Stimulated activated CD4-positive, alpha-beta T cell treated with anti-CD3 and anti-CD28 coated beads, Interleukin-1b, Interleukin-23, amount 100 ng/mL, for 1 hour (primary cell): ENCODE data around the gene ATOX1.

Source experiments
- DNase-seq, 2 donors: peaks; one replicate each; pipeline ENCODE4 v3.0.0-alpha.2; 2020; ENCODE audit warnings: low read depth in 2 of 2

ATOX1 gene

DNA sequence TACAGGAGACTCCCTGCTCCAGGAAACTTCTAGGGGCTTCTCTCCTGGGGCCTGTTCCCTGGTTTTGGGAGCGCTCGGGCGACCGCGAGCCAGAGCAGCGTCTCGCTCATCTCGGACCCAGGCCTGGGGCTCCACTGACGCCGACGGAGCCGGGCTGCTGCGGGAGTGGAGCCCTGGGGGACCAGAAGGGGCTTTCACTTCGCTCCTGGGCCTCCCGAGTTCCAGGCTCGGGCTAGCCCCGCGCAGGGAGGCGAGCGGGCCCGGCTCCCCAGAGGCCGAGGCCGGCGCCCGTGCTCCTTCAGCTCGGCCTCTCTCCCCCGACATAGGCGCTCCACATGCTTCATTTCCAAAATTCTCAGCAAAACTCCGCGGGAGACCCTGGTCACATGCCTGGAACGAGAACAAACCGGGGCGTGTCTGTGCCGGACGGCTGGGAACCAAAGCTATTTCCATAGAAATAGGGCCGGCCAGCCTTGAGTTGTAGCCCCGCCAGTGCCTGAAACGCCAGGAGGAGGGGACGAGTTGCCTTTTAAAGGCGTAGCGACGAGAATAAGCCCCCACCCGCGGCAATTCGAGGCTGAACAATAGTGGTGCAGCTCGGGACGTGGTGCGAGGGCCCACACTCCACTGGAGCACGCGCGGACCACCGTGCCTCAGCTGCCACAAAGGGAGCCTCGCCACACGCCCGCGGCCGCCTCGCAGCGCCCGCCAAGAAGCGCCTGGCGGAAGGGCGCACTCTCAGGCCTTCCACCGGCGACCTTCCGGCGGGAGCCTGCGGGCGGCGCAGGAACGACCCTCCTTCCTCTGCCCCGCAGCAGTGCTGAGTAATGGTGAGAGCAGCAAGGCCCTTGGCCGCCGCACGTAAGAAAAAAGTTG, 12.2 kb upstream of the ATOX1 start:
- peak; percentile 0 to 22 for DNase-seq

DNA sequence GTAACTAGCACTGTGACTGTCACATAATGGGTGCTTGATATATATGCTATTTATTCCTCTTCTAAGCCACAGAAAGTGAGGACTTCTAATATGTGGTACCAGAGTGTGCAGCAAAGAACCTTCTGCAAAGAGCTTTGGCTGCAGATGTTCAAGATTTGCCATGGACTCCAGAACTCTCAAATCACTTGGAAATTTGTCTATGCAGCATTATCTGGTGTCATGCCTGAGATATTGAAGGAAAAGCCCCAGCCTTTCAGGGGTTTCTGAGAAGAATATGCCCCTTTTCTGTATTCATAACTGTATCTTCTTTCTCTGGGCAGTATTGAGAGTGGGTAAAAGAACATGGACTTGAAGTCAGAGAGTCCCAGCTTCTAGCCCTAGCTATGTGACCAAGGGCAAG, 8.5 kb upstream of the ATOX1 start:
- no peak for DNase-seq

DNA sequence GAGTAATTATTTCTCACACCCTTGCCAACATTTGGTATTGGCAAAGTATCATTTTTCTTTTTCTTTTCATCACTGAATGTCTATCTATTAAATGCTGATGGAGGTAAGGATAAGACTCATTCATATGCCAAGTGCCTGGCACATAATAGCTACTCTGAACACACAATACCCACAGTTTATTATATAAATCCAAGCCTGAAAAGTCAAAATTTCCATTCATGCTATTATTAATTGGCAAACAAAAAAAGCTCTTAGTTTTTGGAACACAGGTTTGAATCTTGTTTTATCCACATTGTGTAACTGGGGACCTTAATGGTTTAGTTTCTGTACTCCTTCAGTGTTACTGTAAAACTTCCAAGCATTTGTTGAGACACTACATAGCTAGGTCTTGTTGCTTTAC, 6.4 kb upstream of the ATOX1 start:
- DNase-seq = no peak

DNA sequence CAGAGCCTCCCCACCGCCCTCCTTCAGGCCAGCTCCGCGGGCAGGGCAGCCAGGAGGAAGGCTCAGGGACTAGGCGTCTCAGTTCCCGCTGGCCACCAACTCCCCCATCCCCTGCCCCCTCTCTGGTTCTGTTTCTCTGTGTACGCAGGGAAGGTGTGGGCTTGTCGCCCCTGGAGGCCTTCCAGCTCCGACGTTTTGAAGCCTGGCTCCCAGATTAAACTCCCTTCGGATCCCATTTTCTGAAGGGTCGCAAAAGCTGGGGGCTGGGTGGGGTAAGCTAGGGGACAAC, 346 bp downstream of the ATOX1 start:
- no peak for DNase-seq

DNA sequence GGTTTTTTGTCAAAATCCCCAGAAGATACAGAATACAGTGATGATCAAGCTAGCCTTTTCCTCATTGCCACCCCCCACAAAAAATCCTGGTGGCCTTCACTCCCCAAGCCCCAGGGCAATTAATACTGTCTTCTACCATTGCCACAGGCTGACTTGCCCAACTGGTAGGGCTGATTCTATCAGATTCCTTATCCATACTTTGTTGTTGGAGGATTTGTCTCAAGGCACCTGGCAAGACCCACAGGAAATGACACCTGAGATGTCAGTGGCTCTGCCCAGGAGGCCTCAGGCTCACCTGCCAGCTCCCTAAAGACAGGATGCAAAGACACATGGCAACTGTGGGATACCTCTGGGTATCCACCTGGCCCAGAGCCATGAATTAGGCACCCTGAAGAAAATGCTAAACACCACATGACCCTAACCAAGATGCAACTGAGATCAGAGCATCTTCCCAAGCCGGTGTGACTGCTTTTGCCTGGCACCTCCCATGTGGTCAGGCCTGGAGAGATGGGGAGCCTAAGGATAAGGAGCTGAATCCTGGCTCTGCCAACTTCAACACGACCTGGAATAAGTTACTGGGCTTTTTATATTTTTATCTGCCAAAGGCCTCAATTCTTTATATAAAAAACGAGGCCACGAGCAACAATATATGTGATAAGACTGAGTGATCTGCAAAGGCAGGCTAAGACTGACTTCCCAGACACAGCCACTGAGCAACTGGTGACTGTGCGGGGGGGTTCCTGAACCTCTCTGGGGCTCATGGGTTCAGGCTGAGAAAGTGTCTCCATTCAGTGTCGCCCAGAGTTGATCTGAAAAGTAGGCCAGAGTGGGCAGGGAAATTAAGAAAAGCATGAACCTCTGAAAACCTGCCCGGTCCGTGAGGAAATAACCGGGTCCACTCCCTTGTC, 944 bp downstream of the ATOX1 start:
- peak in 1 of 2 donors; percentile 18 for DNase-seq

DNA sequence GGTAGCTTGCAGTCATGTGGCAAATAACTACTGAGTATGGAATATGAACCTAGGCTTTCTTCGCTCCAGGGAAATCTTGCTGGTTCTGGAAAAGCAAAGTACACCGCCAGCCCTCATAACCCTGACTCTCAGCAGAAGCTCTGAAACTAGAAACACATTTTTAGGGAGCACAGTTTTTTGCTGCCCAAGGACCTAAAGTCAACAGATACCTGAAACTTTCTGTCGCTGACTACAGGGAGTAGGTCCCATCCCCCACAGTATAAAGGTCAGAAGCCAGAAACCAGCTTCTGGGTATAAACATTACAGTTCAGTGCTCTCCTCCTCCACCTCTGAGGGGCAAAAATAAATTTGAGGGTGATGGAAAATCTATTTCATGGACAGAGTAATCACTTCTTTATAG, 3.0 kb downstream of the ATOX1 start:
- DNase-seq = no peak

DNA sequence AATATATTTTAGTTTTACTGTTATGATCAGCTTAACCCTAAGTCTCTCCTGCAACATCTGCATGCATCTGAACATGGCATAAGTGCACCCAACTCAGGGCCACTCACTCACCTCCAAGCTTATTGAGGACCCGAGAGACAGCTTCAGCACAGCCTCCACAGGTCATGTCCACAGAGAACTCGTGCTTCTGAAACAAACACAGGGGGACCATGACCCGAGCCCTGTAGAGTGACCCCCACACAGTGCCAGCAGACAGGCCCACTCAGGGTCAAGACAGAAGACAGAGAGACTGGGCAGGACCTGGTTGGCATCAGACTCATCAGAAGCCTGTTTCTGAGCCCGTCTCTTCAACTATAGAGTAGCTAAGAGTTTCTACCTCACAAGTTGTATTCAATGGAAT, 6.8 kb downstream of the ATOX1 start:
- DNase-seq = no peak

DNA sequence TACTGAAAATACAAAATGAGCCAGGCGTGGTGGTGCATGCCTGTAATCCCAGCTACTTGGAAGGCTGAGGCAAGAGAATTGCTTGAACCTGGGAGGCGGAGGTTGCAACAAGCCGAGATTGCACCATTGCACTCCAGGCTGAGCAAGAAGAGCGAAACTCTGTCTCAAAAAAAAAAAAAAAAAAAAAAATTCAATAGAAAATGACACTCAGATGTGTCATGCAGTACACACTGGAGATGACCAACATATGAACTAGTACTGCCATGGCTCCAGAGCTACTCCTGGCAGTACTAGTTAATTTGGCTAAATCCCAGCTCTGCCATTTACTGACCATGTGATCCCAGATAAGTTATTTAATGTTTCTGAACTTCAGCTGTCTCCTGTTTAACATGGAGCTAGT, 7.3 kb downstream of the ATOX1 start:
- no peak for DNase-seq

DNA sequence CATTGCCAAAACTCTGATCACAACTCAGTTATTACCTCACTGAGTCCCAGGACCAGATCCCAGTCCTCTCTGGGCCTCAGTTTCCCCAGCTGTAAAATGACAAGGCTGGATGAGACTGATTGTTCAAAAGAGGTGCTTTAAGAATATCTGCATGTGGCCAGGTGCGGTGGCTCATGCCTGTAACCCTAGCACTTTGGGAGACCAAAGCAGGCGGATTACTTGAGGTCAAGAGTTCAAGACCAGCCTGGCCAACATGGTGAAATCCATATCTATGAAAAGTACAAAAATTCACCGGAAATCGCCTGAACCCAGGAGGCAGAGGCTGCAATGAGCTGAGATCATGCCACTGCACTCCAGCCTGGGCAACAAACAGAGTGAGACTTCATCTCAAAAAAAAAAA, 8.3 kb downstream of the ATOX1 start:
- no peak for DNase-seq

DNA sequence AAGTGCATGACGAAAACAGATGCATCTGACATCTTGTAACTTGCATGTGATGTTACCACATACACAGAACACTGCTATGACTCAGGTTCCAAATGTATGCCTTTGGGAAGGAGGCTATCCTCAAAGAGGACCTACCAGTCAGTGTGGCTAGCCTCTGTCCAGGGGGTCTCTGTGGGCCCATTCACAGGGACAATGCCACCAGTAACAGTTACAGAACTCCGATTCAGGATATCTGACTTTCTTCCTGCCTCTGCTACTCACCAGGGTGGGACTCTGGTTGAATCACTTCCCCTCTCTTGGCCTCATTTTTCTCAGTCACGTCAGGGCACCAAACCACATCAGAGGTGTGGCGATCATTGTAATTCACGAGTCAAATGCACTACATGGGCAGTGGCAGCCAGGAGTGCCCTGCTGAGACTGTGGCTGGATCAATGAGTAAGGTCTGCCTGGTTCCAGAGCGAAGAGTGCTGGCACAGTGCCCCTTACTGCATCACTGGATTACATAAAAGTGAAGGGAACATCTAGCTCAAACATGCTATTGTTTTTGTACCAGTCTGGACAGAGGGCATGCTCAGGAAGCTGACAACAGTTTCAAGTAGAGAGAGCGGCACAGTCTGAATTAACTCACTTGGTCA, 13.2 kb downstream of the ATOX1 start:
- no peak for DNase-seq

DNA sequence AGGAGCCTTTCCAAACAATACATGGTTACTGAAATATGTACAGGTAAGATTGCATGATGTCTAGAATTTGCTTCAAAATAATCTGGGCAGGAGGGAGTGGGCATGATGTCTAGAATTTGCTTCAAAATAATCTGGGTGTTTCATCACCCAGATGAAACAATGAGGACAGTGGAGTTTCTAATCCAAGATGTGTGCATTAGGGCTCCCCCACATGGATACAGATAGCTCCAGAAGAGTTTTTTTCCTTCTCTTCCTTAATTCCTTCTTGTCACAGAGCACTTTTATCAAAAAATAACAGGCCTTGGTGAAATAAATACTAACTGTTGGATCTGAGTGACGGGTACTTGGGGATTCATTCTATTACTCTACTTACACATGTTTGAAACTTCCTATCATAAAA, 14.9 kb downstream of the ATOX1 start:
- DNase-seq = no peak

DNA sequence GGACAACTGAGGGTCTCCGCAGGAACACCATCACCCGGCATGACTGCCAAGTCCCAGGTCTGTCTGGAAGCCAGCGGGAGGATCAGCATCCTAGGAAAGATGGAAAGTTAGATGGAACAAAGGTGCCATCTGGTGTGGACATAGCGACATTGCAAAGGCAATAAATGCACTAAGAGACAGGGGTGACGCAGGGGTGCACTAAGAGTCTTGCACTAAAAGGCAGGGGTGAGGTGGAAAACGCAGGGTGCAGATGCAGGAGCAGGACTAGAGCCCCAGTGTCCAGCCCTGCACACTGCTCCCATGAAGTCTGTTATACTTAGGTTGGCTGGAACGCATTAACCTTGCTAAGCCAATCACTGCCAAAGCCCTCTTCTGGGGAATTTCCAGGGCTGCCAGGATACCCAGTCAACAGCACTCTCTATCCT, 15.5 kb downstream of the ATOX1 start:
- DNase-seq = no peak

DNA sequence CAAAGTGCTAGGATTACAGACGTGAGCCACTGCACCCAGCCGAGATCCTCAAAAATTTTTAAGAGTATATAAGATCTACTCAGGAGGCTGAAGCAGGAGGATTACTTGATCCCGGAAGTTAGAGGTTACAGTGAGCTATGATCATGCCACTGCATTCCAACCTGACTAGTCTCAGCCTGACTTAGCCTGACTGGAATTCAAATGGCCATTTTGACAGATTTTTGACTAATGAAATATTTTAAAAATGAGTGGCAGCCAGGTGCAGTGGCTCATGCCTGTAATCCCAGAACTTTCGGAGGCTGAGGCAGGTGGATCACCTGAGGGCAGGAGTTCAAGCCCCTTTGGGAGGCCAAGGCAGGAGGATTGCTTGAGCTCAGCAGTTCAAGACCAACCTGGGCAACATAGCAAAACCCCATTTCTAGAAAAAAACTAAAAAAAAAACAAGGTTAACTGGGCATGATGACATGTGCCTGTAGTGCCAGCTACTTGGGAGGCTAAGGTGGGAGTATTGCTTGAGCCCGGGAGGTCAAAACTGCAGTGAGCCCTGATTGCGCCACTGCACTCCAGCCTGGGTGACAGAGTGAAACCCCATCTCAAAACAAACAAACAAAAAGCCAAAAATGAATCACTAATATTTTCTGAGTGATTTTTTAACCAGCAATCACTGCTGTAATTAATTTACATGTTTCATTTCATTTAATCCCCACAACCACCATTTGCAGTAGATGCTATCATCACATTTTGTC, 16.6 kb downstream of the ATOX1 start:
- no peak for DNase-seq

DNA sequence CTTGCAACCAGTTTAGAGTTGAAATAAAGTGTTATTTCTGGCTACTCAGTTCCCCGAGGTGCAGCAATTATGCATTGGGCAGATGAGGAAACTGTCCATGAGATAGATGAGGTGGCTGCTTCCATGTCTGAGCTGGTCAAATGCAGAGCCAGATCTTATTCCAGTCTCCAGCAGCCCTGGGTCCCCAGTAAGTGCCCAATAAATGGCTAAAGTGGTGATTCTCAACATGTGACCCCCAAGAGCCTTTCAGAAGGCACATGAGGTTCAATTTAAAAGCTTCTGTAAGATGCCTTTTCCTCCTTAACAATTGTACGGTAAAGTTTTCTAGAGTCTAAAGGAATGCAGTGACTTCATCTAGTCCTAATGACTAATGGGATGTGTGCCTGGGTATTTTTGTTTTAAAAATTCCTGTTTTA, 17.5 kb downstream of the ATOX1 start:
- no peak for DNase-seq

DNA sequence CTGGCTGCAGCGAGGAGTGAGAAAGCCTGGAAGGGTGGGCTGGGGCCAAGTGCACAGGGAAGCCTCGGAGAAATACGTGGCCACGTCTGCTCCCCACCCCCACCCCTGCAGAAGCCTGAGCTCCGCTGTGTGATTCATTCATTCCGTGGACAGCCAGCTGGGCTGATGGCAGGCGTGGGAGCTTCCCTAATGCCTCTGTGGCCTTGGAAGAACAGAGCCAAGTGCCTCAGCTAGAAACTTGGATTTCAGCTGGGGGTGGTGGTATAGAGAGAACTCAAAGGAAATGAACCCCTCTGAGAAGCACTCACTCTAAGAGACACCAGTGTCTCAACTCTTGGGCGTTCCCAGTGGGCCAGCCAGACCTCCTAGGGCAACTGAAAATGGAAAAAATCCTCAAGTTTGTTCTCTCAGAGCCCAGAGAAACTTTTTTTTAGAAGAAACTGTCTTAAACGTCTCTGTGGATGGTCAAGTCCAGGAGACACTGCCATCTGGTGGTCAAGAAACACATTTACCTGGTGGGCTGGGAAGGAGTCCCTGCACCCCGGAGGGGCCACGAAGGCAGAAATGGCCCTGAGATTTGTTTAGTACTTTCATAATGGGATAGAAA, 18.0 kb downstream of the ATOX1 start:
- DNase-seq = no peak

DNA sequence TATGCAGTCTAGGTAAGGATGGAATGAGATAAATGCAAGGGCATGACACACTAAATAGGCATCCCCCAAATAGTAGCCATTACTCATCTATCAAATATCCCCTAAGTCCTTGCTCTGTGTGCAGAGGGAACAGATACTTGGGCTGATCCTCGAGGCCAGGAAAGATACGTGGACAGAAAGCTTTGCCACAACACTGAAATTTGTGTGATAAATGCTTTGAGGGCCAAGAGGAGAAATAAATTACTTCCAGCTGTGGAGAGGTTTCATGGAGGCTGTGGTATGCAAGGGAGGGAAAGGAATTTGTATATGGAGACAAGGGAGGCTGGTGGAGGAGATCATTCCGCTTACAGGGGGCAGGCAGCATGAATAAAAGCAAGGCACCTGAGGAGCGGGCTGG, 18.5 kb downstream of the ATOX1 start:
- no peak for DNase-seq

DNA sequence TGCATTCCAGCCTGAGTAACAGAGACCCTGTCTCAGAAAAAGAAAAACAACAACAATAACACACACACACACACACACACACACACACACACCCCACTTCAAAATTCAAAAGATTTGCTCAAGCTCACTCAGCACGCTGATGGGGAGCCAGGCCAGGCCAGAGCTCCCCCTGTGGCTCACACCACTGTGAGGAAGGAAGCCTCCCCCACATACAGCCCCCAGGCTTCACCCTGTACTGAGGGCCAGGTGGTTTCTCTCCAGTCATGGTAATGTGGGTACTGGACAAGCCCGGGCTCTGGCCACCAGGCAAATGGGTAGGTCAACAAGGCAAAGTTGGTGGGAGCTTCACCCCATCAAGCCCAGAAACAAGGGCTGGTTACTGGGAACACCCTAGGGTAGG, 19.0 kb downstream of the ATOX1 start:
- no peak for DNase-seq

DNA sequence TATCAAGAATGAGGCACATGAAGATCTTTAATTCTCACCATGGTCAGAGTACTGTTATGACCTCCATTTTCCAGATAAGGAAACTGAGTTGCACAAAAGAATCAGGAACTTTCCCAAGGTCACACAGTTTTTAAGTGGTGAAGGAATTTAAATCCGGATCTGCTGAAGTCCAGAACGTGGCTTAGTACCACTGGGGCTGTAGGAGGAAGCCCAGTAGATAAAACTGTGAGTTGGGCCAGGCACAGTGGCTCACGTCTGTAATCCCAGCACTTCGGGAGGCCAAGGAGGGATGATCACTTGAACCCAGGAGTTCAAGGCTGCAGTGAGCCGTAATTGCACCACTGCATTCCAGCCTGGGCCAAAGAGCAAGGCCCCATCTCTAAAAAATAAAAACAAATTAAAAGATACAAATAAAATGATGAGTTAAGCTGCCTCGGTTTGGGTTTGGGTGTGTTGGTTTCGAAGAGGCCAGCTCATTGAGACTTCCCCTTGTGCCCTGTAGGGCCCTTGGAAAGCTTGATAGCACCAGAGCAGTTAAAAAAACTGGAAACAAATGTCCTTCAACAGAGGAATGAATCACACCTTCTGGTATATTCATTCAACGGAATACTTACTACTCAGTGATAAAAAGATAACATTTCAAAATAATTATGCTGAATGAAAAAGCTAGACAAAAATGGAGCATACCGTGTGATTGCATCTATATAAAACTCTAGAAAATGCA, 20.1 kb downstream of the ATOX1 start:
- no peak for DNase-seq

DNA sequence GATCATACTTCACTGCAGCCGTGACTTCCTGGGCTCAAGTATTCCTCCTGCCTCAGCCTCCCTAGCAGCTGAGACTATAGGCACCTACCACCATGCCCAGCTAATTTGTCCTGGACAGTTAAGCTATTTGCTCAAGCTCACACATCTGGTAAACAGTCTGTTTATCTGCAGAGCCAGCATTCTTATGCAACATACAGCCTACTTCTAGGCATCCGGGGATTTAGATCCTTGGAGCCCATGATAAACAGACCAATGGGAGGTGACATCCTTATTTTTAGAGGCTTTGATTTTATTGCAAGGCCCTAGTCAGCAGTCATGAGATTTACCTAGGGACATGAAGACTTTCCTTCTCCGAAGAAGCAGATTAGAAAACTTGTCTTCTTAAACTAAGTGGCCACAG, 21.0 kb downstream of the ATOX1 start:
- no peak for DNase-seq

DNA sequence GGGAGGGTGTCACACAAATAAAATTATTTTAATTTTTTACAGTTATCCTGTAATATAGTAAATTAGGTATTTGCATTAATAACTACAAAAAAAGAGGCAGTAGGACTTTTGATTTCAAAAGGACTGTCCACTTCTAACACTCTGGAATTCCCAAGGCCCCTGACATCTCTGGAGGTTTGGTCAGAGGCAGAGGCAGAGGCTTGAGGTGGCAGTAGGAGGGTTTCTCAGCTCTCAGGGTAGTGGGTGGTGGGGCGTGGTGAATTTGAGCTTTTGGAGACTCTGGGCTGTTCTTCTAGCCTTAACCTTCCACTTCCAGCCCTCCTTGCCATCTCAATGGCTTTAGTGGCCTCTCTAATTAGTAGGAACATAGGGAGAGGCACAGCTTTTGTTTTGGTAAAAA, 22.8 kb downstream of the ATOX1 start:
- DNase-seq = no peak

DNA sequence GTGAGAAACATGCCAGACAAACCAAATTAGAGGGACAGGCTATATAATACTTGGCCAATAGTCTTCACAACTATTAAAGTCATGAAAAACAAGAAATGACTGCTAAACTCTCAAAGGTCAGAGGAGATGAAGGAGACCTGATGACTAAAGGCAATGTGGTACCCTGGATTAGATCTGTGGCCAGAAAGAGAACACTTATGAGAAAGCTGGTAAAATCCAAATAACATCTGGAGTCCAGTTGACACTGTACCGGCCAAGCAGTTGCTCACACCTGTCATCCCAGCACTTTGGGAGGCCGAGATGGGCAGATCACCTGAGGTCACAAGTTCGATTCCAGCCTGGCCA, 24.4 kb downstream of the ATOX1 start:
- DNase-seq = no peak
